MM.1S (cell line): ENCODE data around the gene PADI3.

Experiments used
- CTCF ChIP-seq: fragments of 300-600 bp; sonication (generic); IDR thresholded peaks from 2 replicates; pipeline ENCODE4 v1.5.1; 2016; ENCODE audit warnings: antibody characterized with exemption, low read length, mixed read lengths
- EZH2 ChIP-seq: fragments of 300-600 bp; sonication (generic); optimal IDR thresholded peaks from 2 replicates; pipeline ENCODE3; 2017; ENCODE audit warnings: low read depth, mild to moderate bottlenecking, antibody characterized with exemption, low read length, mixed read lengths

GRCh38 chr1:17276568-17276967, 27.7 kb downstream of the PADI3 start:
- TF ChIP-seq CTCF (no peak), EZH2 (no peak)
